GM10266 (cell line): ENCODE data around the gene TAF11L3.
"Not testable (repeated sequence)": the region's sequence is repeated elsewhere in the genome, so short reads cannot be mapped to it uniquely, and the experiment has no call there.

ENCODE experiments used
- DNase-seq: peaks from one replicate; pipeline ENCODE4 v3.0.0; 2012; ENCODE audit errors: extremely low spot score
- CTCF ChIP-seq: IDR thresholded peaks from 2 replicates; pipeline ENCODE4 v1.5.1; 2012; ENCODE audit warnings: mild to moderate bottlenecking, low read depth; ENCODE audit not compliant: control insufficient read depth, insufficient read depth; ENCODE audit errors: missing control alignments

TAF11L3 gene

GRCh38 chr5:17518067-17518466, at the start of gene TAF11L3:
Gene TAF11L3 (plus strand): TSS chr5:17518367.
- not testable (repeated sequence) for DNase-seq

GRCh38 chr5:17470064-17470463, 48.1 kb upstream of the TAF11L3 start:
- no peak for DNase-seq
- TF ChIP-seq CTCF = no peak

- not testable (repeated sequence) for DNase-seq
Measured at GRCh38 chr5:17475064-17475463, 43.1 kb upstream of the TAF11L3 start.

GRCh38 chr5:17477043-17477442, 41.1 kb upstream of the TAF11L3 start:
- no peak for TF ChIP-seq CTCF
- no peak for DNase-seq

- DNase-seq = no peak
- TF ChIP-seq CTCF = no peak
Measured at GRCh38 chr5:17477573-17478265, 40.4 kb upstream of the TAF11L3 start.

- TF ChIP-seq CTCF = no peak
Measured at GRCh38 chr5:17481378-17481777, 36.8 kb upstream of the TAF11L3 start.

GRCh38 chr5:17482790-17483189, 35.4 kb upstream of the TAF11L3 start:
- no peak for TF ChIP-seq CTCF
- no peak for DNase-seq

More at GRCh38 chr5:17481378-17481777, 36.8 kb upstream of the TAF11L3 start:
- DNase-seq = no peak

- not testable (repeated sequence) for DNase-seq
Measured at GRCh38 chr5:17486464-17487173, 31.5 kb upstream of the TAF11L3 start.

- TF ChIP-seq CTCF = no peak
- no peak for DNase-seq
Measured at GRCh38 chr5:17487174-17487512, 31.0 kb upstream of the TAF11L3 start.

GRCh38 chr5:17491257-17491656, 26.9 kb upstream of the TAF11L3 start:
- not testable (repeated sequence) for DNase-seq
